Mucosa of stomach (tissue), 1 donor: ENCODE results near the gene SLC12A7.
"Not testable (repeated sequence)": the region's sequence is repeated elsewhere in the genome, so short reads cannot be mapped to it uniquely, and the experiment has no call there.

Experiments
- H3K27me3 ChIP-seq: one replicate; pipeline ENCODE4 v1.7.0; 2013; ENCODE audit warnings: mild to moderate bottlenecking, low read length; ENCODE audit not compliant: control insufficient read depth, insufficient read depth
- H3K36me3 ChIP-seq: one replicate; pipeline ENCODE4 v1.7.0; 2013; ENCODE audit warnings: low read length; ENCODE audit not compliant: control insufficient read depth, insufficient read depth
- H3K4me1 ChIP-seq: one replicate; pipeline ENCODE4 v1.7.0; 2013; ENCODE audit warnings: mild to moderate bottlenecking, low read length; ENCODE audit not compliant: control insufficient read depth, insufficient read depth
- H3K4me3 ChIP-seq: one replicate; pipeline ENCODE4 v1.7.0; 2013; ENCODE audit warnings: low read length
- H3K9ac ChIP-seq: one replicate; pipeline ENCODE4 v1.7.0; 2013; ENCODE audit warnings: mild to moderate bottlenecking, low read length, moderate library complexity
- H3K9me3 ChIP-seq: one replicate; pipeline ENCODE4 v1.7.0; 2013; ENCODE audit warnings: mild to moderate bottlenecking, low read length, moderate library complexity; ENCODE audit not compliant: control insufficient read depth
- donor health status: Pancreatic carcinoma.

The SLC12A7 gene

DNA sequence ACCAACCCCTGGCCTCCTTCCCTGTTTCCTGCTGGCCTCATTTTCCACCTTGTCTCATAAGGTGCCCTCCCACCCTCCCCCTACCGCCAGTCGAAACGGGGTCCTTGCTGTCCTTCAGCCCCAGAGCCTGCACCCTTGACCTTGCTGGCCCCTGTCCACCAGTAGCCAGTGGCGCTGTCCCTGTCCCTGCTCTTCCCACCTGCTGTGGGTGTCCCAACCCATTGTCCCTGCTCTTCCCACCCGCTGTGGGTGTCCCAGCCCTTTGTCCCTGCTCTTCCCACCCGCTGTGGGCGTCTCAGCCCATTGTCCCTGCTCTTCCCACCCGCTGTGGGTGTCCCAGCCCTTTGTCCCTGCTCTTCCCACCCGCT is 89.9 kb downstream of the SLC12A7 start:
- H3K9ac ChIP-seq, H3K4me1 ChIP-seq, H3K9me3 ChIP-seq, H3K27me3 ChIP-seq, H3K4me3 ChIP-seq, H3K36me3 ChIP-seq: not testable (repeated sequence)

DNA sequence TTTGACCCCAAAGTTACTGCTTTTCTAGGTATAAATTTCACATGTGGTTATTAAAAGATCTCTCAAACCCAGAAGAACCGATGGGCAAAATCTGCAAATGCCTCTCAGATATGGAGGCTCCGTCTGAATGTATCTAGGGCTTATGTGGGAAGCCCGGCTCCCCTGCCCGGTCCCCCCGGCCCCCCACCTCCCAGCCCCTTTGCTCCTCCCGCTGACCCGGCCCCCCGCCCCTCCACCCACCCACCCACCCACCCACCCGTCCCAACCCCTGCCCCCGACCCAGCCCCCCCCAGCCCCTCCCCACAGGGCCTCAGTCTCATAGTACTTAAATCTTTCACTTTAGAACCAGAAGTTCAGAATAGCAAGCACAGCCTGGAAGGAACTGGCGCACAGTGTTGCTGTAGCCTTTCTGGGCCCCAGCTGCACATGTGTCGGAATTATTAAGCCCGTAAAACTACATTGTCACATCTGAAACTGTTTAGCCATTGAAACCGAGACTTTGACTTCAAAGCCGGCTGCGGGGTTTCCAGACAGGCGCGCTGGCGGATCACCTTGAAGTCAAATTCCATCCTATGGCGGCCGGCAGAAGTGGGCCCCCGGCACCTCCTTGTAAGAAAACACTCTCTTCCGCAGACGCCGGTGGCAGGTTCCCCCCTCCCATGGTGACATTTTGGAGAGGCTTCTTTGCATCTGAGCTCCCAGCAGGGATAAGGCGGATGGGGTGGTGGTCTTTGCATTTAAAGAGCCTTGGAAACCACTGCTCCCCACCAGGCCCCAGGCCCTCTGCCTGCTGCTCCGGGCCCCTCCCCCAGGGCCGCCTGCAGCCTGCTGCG is 90.5 kb downstream of the SLC12A7 start:
- Histone ChIP-seq H3K4me3 (no peak overlapping the region), H3K27me3 (no peaks in the 10 kb centered on the region), H3K9me3 (no peaks in the 10 kb centered on the region), H3K9ac (no peak overlapping the region), H3K36me3 (no peaks in the 10 kb centered on the region), H3K4me1 (no peaks in the 10 kb centered on the region)

DNA sequence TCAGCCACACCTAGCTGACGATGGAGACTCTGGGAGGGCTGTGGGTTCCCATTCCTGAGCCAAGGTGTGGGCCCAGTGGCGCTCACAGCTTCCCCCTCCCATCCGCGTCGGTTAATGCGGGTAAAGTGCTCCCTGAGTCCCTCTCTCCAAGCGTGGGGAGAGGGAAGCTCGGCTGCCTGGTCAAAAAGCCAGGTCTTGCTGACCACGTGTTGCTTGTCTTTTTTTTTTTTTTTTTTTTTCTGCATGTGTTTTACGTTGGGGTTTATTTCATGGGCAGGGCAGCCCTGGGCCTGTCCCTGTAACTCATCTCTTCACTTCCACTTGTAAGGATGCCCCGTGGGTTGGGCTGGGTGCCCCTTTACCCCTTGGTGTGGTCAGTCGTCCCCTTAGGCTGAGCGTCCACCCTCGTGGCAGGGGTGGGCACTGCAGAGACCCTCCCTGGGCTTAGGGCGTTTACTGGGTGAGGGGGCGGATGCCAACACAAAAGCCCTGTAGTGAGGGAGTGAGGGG is 91.4 kb downstream of the SLC12A7 start:
- Histone ChIP-seq H3K27me3 (peaks cover 1% of the 10 kb centered on the region), H3K36me3 (no peaks in the 10 kb centered on the region), H3K9me3 (no peaks in the 10 kb centered on the region), H3K9ac (no peak overlapping the region), H3K4me3 (no peak overlapping the region), H3K4me1 (no peaks in the 10 kb centered on the region)

DNA sequence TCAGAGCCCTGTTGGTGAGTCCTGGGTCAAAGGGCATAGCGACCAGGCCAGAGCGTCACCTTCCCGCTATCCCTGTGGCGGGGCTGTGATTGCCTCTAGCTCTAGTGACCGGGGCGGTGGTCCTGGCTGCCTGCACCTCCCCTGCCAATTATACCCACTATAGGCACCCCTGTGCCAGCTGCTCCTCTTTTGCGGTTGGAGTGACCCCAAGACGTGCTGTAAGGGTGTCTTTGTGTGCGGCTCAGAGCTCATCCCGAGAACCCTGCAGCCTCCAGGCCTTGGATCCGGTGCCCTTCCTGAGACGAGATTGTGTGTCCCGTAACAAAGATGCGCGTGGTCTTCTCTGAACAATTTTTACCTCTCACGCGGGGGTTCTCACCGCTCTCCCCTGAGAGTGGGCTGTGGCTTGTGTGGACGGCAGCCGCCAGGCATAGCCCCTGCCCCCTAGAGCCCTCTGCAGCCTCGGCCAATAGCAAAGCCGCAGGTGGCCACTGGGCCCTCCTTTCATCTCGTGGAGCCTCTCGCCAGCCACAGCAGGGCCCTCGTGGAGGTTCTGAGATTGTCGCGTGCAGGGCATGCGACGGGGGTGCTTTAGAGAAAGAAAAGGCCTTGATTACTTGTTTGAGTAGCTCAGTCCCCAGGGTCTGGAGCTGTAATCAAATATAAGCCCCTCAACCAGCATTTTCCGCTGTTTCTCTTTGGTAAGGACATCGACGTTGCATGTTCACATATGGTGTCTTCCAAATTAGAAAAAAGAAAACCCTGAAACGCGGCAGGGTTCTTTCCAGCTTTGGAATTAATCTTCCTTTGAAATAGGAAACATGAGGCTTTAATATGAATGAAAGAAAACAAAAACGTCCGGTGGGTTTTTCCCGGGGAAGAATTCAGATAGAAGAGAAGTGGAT is 92.6 kb downstream of the SLC12A7 start:
- H3K9ac ChIP-seq, result no peak overlapping the region
- peaks cover 3% of the 10 kb centered on the region for H3K27me3 ChIP-seq
- H3K36me3 ChIP-seq, result no peaks in the 10 kb centered on the region
- no peaks in the 10 kb centered on the region for H3K9me3 ChIP-seq
- H3K4me3 ChIP-seq, result no peak overlapping the region
- H3K4me1 ChIP-seq, result no peaks in the 10 kb centered on the region

DNA sequence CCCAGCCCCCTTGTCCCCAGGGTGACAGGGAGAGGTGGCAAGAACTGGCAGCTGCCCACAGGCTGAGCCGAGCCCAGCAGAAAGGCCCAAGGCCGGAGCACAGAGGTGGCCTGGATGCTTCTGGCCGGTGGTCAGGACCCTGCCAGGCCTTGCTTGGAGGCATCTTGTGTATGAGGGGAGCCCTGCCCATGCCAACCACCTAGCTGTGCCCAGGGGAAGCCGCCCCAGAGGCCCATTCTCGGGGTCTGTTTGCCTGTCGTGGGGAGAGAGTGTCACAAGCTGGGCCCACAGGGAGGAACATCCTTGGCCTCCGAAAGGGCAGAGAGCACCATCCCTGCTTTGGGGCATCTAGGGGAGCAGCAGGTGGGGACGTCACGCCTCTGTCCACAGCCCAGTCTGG is 93.3 kb downstream of the SLC12A7 start:
- Histone ChIP-seq H3K9me3 (no peaks in the 10 kb centered on the region), H3K9ac (no peak overlapping the region), H3K4me1 (no peaks in the 10 kb centered on the region), H3K36me3 (no peaks in the 10 kb centered on the region), H3K4me3 (no peak overlapping the region), H3K27me3 (peaks cover 3% of the 10 kb centered on the region)

DNA sequence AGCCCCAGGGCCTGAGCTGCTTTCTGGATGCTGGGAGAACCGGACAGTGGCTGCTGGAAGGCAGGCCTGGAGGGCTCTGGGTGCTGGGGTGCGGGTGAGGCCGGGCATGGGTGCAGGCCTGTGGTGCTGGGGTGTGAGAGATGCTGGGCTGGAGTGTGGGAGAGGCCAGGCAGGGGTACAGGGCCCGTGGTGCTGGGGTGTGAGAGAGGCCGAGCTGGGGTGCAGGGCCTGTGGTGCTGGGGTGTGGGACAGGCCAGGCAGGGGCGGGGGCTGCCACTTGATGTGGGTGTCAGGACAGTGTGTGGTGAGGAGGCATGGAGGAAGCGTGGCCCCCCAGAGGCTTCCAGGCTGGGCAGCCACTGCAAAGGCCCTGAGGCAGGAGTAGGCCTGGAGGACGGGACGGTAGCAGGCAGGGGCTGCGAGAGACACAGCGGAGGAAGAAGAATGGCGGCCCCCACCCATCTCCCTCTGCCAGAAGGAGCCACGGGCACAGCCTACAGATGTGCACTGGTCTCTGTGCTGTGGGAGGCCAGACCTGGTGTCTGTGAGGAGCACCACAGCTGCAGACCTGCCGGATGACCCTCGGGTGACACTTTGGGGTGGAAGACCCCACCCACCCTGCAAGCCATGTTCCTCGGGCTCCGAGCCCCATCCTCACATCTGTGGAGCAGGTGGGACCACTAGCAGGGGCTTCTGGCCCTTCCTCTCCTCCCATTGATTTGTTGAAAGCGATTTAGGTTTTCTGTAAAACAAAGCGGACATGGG is 94.0 kb downstream of the SLC12A7 start:
- no peaks in the 10 kb centered on the region for H3K9me3 ChIP-seq

DNA sequence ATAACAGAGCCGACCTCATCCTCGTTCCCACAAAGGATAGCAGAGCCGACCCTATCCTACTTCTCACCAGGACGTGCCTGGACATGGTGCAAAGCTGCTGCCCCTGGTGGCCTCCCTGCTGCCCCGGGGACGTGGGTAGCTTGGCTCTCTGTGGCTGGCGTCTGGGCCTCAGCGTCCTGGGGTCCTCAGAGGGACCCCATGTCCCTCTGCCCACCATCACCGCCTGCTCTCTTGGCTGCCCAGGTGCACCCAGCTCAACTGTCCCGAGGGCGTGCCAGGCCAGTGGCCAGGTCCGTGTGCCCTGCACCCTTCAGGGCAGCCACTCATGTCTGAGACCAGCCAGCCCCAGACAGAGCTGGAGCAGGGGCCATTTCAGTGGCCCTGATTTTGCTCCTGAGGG is 94.8 kb downstream of the SLC12A7 start:
- H3K4me3 ChIP-seq, result no peak overlapping the region
- peaks cover 3% of the 10 kb centered on the region for H3K27me3 ChIP-seq
- H3K9ac ChIP-seq, result no peak overlapping the region
- no peaks in the 10 kb centered on the region for H3K4me1 ChIP-seq
- H3K36me3 ChIP-seq, result no peaks in the 10 kb centered on the region
- no peaks in the 10 kb centered on the region for H3K9me3 ChIP-seq

More for the DNA sequence above, 94.0 kb downstream of the SLC12A7 start:
- Histone ChIP-seq H3K36me3 (no peaks in the 10 kb centered on the region), H3K4me3 (no peak overlapping the region), H3K9ac (no peak overlapping the region), H3K4me1 (no peaks in the 10 kb centered on the region), H3K27me3 (peaks cover 3% of the 10 kb centered on the region)

DNA sequence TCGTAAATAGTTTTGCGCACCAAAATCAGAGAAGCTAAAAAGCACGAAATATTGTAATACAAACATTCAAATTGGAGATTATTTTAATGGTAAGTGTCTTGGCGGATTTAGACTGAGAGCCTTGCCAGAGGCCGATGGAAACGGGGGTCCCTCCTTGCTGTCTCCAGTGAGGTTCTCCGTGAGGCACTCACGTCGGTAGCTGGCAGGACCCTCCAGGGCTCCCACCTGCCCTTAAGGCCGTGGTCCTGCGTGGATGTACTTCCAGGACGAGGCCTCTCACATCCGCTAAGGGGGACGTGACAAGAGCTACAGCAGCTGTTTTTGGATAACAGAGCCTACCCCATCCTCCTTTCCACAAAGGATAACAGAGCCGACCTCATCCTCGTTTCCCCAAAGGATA is 95.4 kb downstream of the SLC12A7 start:
- H3K27me3 ChIP-seq, result peaks cover 6% of the 10 kb centered on the region
- H3K4me1 ChIP-seq, result no peaks in the 10 kb centered on the region
- H3K9me3 ChIP-seq, result no peaks in the 10 kb centered on the region
- H3K4me3 ChIP-seq, result no peak overlapping the region
- no peak overlapping the region for H3K9ac ChIP-seq
- H3K36me3 ChIP-seq, result no peaks in the 10 kb centered on the region

DNA sequence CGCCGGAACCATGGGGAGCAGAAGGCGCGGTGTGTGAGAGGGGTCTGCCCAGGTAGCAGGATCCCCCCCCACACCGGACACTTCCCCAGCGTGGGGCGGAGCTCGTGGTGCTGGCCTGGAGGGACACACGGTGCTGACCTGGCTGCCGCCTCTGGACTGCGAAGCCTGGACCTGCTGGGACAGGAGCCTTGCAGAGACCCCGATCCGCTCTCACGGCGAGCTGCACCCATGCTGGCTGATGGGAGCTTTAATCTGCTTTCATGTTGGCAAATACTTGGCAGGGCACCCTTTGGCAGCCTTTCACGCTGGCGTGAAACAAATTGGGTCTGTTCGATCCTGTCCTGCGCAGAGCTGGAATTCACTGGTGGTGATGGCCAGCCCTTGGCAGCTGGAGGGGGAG is 95.8 kb downstream of the SLC12A7 start:
- Histone ChIP-seq H3K9ac (no peak overlapping the region), H3K4me1 (no peaks in the 10 kb centered on the region), H3K4me3 (no peak overlapping the region), H3K36me3 (no peaks in the 10 kb centered on the region), H3K9me3 (no peaks in the 10 kb centered on the region), H3K27me3 (peaks cover 10% of the 10 kb centered on the region)

DNA sequence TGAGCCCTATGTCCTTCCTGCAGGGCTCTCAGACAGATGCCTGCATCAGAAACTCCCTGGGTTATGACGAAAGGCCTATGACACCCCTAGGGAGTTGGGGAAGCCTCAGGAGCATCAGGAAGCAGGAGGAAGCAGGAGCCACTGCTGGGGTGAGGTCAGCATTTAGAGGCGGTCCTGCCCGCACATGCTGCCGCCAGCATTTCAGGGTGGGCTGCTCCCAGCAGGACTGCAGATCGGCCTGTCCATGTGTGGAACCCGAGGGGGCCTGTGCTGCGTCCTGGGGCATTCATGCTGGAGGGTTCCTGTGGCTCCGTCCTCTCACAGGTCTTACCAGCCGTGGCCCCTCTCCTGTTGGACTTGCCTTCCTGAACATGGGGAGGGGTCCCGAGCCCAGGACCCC is 96.4 kb downstream of the SLC12A7 start:
- Histone ChIP-seq H3K36me3 (no peaks in the 10 kb centered on the region), H3K4me1 (no peaks in the 10 kb centered on the region), H3K9me3 (no peaks in the 10 kb centered on the region), H3K27me3 (peaks cover 15% of the 10 kb centered on the region), H3K4me3 (no peak overlapping the region), H3K9ac (no peak overlapping the region)

DNA sequence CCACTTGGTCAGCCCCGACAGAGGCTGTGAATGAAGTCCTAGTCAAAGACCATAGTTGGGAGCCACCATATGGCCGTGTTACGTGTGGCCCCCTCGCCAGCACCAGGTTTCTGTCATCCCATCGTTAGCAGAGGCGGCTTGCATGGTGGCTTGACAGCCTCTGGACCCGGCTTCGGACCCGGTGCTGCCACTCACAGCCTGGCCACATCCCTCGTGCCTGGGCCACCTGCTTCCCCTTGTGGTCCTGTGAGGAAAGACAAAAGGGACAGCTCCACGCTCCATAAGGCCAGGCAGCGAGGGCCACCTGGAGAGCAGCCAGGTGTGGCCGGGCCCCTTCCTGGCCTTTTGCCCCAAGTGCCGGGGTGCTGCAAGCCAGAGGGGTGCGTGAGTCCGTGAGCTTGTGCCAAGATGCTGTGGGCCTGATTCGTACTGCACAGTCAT is 97.1 kb downstream of the SLC12A7 start:
- Histone ChIP-seq H3K4me3 (no peak overlapping the region), H3K36me3 (no peaks in the 10 kb centered on the region), H3K9ac (no peak overlapping the region), H3K9me3 (no peaks in the 10 kb centered on the region), H3K4me1 (peaks cover 2% of the 10 kb centered on the region), H3K27me3 (peaks cover 22% of the 10 kb centered on the region)
